Mesenteric fat pad (tissue), 1 donor: Measurements from ENCODE around the gene MAGED4B. TPM values are rescaled to one million over a fixed set of nuclear protein-coding genes. Genes with fewer than 3 reads are reported as not detected.
"Not testable (repeated sequence)": the region's sequence is repeated elsewhere in the genome, so short reads cannot be mapped to it uniquely, and the experiment has no call there.

Experiments used
- DNase-seq: peaks from one replicate; pipeline ENCODE4 v3.0.0-alpha.2; 2020; ENCODE audit warnings: low spot score
- long read RNA-seq: library from polyadenylated mRNA; unstranded; transcript quantifications from one replicate; pipeline ENCODE4 v2.0.0, GENCODE V29; 2020
- total RNA-seq: library from RNA; stranded (reverse); fragmentation: NEBNext Ultra II Directional; extraction: Animal tissue kit (Norgen Biotek cat#: 25700); gene quantifications from one replicate; pipeline ENCODE4 v1.2.1, GENCODE V29; 2021
- donor health status: DM: yes; HTN: yes; CAD: no.

MAGED4B gene, protein sequence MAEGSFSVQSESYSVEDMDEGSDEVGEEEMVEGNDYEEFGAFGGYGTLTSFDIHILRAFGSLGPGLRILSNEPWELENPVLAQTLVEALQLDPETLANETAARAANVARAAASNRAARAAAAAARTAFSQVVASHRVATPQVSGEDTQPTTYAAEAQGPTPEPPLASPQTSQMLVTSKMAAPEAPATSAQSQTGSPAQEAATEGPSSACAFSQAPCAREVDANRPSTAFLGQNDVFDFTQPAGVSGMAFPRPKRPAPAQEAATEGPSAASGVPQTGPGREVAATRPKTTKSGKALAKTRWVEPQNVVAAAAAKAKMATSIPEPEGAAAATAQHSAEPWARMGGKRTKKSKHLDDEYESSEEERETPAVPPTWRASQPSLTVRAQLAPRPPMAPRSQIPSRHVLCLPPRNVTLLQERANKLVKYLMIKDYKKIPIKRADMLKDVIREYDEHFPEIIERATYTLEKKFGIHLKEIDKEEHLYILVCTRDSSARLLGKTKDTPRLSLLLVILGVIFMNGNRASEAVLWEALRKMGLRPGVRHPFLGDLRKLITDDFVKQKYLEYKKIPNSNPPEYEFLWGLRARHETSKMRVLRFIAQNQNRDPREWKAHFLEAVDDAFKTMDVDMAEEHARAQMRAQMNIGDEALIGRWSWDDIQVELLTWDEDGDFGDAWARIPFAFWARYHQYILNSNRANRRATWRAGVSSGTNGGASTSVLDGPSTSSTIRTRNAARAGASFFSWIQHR
- 7.0 TPM for total RNA-seq
- long read RNA-seq, partial matches to known transcripts: 2 of 6 reads
- long read RNA-seq, other reads (novel, unspliced or antisense): 2 of 6 reads

DNA sequence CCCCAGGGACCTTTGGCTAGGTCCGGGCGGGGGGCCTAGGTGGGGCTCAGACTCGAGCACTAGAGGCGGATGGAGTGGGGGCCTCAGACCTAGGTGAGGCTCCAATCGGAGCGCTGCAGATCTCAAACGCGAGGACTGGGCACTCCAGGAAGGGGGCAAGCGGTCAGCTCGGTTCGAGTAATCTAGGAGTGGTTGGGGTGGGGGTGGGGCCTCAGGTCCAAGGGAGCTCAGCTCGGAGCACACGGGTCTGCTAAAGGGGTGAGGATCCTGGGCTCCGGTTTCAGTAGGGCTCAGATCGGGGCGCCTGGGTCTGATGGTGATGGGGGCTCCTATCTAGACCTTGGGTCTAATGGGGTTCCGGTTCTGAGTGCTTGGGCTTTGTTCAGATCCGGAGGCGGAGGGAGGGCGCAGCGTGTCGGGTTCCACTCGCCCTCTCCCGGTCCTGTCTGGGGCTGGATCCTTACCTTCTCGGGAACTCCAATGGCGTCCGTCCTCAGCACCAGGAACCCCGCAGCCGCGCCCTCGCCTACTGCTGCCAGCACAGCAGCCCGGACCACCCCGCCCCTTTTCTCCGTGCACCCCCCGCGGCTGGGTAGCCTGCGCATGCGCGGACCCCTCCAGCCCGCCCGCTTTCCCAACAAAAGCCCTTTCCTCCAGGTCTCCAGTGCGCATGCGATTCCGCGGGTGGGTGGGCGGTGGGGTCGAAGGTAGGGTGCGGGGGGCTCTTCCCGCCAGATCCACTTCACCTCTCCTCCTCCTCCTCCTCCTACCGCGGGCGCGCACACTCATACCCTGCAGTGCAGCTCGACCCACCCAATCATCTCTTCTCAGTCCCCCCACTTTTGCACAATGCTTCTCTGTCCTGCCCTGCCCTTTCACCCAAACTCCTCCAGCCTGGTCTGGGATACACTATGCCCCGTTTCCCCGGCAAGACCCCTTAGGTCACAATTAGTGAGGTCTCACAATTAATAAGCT lies at the start of gene MAGED4B:
TSS of gene MAGED4B (minus strand) at position 518 of the 975 bp plus-strand sequence. CDS start 1,011 bp downstream, outside the sequence.
- DNase-seq: not testable (repeated sequence)

DNA sequence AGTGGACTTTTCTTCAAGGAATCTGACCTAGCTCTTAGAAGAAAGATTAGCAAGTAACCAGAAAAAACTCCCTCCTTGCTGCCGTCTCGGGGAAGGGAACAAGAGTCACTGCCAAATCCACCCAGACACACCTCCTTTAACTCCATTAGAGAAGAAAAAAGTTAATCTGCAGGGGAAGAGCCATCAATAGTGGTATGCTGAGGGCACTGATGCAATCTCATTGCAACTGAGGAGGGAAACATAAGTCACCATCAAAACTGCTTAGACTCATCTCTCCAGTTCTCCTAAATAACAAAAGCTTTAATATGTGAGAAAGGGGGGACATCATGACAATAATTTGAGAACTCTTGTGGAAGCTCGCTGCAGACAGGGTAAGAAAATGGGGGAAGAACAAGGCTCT lies 49.3 kb upstream of the MAGED4B start:
- DNase-seq: no peak

DNA sequence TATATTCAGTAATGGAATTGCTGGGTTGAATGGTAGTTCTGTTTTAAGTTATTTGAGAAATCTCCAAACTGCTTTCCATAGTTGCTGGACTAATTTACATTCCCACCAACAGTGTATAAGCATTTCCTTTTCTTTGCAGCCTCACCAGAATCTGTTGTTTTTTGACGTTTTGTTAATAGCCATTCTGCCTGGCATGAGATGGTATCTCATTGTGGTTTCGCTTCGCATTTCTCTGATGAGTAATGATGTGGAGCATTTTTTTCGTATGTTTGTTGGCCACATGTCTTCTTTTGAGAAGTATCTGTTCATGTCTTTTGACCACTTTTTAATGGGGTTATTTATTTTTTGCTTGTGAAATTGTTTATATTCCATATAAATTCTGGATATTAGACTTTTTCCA lies 13.6 kb upstream of the MAGED4B start:
- no peak for DNase-seq

DNA sequence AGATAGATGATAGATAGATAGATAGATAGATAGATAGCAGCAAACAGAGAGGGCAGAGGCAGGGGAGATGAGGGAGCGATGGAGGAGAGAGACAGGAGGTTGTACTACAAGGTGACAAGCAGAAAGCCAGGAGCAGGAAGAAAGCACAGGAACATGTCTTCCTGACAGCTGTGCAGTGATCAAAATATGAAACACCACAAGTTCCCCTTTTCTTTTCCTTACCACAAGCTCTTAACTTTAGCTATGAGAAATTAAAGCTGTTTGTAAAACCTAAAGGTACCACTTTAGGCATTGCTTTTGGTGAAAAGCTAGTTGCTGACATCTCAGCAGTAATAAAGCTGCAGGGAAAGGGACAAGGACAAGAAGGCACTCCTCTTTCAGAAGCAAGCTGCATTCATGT lies 9.1 kb upstream of the MAGED4B start:
- DNase-seq: no peak

DNA sequence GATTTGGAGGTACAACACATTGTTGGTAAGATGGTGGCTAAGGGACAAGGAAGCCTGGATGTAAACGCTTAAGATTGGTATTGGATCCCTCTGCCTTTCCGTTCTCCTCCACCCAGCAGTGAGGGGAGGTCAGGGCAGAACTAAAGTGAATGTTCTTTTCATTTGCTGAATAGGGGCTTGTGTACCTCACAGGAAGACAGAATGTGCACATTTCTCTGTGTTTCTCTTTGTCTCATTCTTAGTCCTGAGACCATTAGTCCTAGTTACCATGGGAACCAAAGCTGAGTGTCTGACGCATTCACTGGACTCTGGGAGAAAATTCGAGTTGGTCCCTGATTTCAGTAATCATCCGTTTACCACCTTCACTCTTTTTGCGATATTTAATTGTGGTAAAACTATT lies 26.7 kb downstream of the MAGED4B start:
- not testable (repeated sequence) for DNase-seq

DNA sequence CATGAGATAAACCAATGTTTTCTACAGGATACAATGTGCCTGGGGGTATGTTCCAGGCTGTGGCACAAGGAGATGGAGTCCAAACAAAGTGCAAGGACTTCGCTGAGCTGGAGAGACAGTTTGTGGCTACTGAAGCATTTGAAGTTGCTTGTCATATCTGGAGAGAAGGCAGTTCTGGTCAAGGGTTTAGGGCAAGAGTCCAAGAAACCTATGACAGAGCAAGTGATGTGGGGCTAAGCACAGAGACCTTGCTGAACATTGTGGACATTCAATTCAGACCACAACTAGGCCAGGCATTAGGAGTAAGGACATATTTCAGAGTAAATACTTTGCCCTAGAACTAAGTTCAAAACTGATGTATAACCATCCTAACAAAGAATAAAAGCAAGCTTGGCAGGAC lies 34.8 kb downstream of the MAGED4B start:
- no peak for DNase-seq

DNA sequence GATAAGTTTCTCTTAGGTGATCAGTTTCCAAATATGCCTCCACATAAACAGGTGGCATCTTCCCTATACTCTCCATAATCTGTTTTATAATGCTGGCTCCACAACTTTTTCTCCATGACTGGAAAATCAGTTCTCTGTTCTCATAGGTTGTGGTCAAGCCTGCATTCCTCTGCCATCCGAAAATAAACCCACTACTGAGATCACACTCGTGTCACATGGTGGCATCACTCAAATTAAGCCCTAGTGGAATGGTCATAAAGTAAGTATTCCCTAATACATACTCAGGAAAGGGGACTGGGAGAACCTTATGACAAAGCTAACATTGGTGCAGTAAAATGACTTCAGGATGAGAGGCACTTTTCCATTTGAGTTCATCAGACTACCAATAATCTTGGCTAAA lies 37.6 kb downstream of the MAGED4B start:
- DNase-seq: no peak

DNA sequence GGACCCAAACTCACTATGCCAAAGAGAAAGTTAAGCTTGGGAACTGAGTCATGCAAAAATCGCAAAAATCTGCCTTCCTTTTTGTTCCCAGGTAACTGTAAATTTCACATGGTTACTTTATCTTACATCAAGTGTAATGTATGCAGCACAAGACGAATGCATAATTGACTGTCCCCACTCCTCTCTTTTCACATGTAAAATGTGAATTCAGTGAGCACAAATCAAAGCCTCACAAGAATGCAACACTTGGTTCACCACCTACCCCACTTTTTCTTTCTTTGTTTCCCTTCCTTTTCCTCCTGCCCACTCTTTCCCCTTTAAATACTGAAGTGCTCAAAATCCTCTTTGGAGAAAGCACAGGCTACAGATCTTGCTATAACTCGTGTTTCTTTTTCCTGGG lies 53.2 kb downstream of the MAGED4B start:
- DNase-seq: no peak

Other genes with a start within 250 kb of the MAGED4B start
- 61.7 TPM for gene MAGED1, start 175.6 kb downstream of the MAGED4B start, total RNA-seq
- gene MAGED4, start 115.7 kb upstream of the MAGED4B start, total RNA-seq: 1.2 TPM